ENCODE measurements around the gene CCNY. TPM values are rescaled to one million over a fixed set of nuclear protein-coding genes. Genes with fewer than 3 reads are reported as not detected.

The CCNY gene
- total and polyA plus RNA-seq, 9 donors, result 28.3 to 87.0 (median 60.9) TPM

- Histone ChIP-seq H3K27ac (no peak overlapping the region), H3K9me3 (no peaks in the 10 kb centered on the region), H3K27me3 (no peaks in the 10 kb centered on the region), H3K4me3 (no peak overlapping the region), H3K4me1 (ENCODE audit: insufficient read depth) (peaks cover 16% of the 10 kb centered on the region), H3K36me3 (no peaks in the 10 kb centered on the region)
- 58 to 60% (median 58%) methylated on average over 5 of the region's 5 CpGs for WGBS, 3 donors
- TF ChIP-seq EP300 (IDR thresholded peaks at IDR 0.05) (no peak), POLR2A (IDR thresholded peaks at IDR 0.05) (no peak), CTCF (IDR thresholded peaks at IDR 0.05) (no peak)
- intact Hi-C loops (cut with DNase I), result no loop called here
- peak in 2 of 5 donors; percentile 23 to 48 for DNase-seq
Observed at GRCh38 chr10:35386594-35387174, 50.4 kb downstream of the CCNY start.

- no peak for TF ChIP-seq EP300 (IDR thresholded peaks at IDR 0.05)
- TF ChIP-seq POLR2A (IDR thresholded peaks at IDR 0.05), result no peak
- TF ChIP-seq CTCF (IDR thresholded peaks at IDR 0.05), result no peak
- intact Hi-C loops (cut with DNase I), result no loop called here
- H3K27me3 ChIP-seq, result no peaks in the 10 kb centered on the region
- no peak overlapping the region for H3K4me3 ChIP-seq
- H3K4me1 ChIP-seq (ENCODE audit: insufficient read depth), result peaks cover 16% of the 10 kb centered on the region
- no peak for DNase-seq
- H3K9me3 ChIP-seq, result no peaks in the 10 kb centered on the region
- H3K36me3 ChIP-seq, result no peaks in the 10 kb centered on the region
- WGBS, 3 donors, result 68 to 92% (median 83%) methylated on average over 2 of the region's 2 CpGs
- no peak overlapping the region for H3K27ac ChIP-seq
Observed at GRCh38 chr10:35387768-35388167, 51.5 kb downstream of the CCNY start.

- intact Hi-C loops (cut with DNase I), result no loop called here
- Histone ChIP-seq H3K4me1 (ENCODE audit: insufficient read depth) (peaks cover 16% of the 10 kb centered on the region), H3K36me3 (no peaks in the 10 kb centered on the region)
Observed at GRCh38 chr10:35388197-35388596, 51.9 kb downstream of the CCNY start.

GRCh38 chr10:35388682-35389081 lies 52.4 kb downstream of the CCNY start:
- DNase-seq, result no peak
- WGBS, 3 donors, result 95 to 100% (median 97%) methylated on average over 1 of the region's 1 CpG
- Histone ChIP-seq H3K4me3 (no peak overlapping the region), H3K9me3 (no peaks in the 10 kb centered on the region), H3K4me1 (ENCODE audit: insufficient read depth) (peaks cover 16% of the 10 kb centered on the region), H3K27ac (no peak overlapping the region), H3K27me3 (no peaks in the 10 kb centered on the region), H3K36me3 (no peaks in the 10 kb centered on the region)
- intact Hi-C loops (cut with DNase I), result no loop called here
- no peak for TF ChIP-seq EP300 (IDR thresholded peaks at IDR 0.05)
- TF ChIP-seq POLR2A (IDR thresholded peaks at IDR 0.05), result no peak
- TF ChIP-seq CTCF (IDR thresholded peaks at IDR 0.05), result no peak

More at GRCh38 chr10:35388197-35388596, 51.9 kb downstream of the CCNY start:
- DNase-seq, result no peak
- TF ChIP-seq POLR2A (IDR thresholded peaks at IDR 0.05), result no peak
- no peaks in the 10 kb centered on the region for H3K9me3 ChIP-seq
- H3K27me3 ChIP-seq, result no peaks in the 10 kb centered on the region
- H3K4me3 ChIP-seq, result no peak overlapping the region
- H3K27ac ChIP-seq, result no peak overlapping the region

GRCh38 chr10:35390161-35390840 lies 54.0 kb downstream of the CCNY start:
- no peak overlapping the region for H3K27ac ChIP-seq
- intact Hi-C loops (cut with DNase I), result no loop called here
- 55 to 64% (median 57%) methylated on average over 2 of the region's 2 CpGs for WGBS, 3 donors
- H3K36me3 ChIP-seq, result no peaks in the 10 kb centered on the region
- no peak overlapping the region for H3K4me3 ChIP-seq
- DNase-seq, result no peak
- H3K27me3 ChIP-seq, result no peaks in the 10 kb centered on the region
- peaks cover 24% of the 10 kb centered on the region for H3K4me1 ChIP-seq (ENCODE audit: insufficient read depth)
- TF ChIP-seq EP300 (IDR thresholded peaks at IDR 0.05), result no peak
- no peak for TF ChIP-seq POLR2A (IDR thresholded peaks at IDR 0.05)
- TF ChIP-seq CTCF (IDR thresholded peaks at IDR 0.05), result no peak
- H3K9me3 ChIP-seq, result no peaks in the 10 kb centered on the region
